IPS-NIHi7 (cell line): ENCODE data around the gene KCNH1.

Experiments used
- DNase-seq: peaks from one replicate; pipeline ENCODE4 v3.0.0; 2012; ENCODE audit warnings: mixed read lengths; ENCODE audit errors: extremely low spot score

KCNH1 gene

GRCh38 chr1:210723646-210724045 is 410.3 kb downstream of the KCNH1 start:
- no peak for DNase-seq

DNA sequence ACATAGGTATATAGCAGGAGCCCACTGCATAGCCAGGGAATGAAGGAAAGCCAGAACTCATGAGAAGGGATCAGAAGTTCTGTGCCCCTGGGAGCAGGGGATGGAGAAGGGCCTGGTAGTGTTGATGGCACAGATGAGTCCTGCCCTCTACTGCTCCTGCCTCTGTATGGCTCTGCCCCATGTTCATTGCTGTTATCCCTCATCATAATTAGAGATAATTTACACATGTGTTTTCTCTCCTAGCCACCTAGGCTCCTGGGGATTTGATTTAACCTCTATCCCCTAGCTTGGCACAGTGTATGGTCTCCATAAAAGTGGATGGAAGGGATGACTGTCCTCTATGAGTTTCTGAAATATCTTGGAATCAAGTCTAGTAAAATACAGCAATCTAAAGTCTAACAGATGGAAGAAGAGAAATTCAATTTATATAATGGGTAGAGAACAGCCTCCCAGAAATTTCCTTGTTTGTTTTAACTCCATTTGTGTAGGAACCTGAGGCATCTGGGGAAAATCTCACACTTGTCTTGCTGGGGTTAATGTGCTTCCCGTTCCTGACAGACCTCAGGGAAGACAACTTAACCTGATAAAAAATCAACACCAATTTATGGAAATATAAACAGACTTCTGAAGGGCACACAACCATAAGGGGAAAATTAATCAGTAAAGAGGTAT is 411.4 kb downstream of the KCNH1 start:
- no peak for DNase-seq

DNA sequence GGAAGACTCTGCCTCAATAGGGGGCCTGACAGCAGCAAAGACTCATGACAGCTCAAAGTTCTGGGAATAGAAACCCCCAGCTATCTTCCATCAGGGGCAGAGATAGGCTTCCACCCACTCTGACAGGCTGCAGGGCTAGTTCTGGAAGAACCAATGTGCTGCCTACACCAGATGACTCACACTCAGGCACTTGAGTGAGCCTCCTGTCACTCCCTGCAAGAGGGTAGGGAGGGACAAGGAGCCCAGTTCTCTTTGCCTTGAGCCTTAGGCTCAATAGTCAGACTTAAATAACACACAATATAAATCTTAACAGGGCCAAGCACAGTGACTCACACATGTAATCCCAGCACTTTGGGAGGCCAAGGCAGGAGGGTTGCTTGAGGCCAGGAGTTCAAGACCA is 418.9 kb downstream of the KCNH1 start:
- no peak for DNase-seq

DNA sequence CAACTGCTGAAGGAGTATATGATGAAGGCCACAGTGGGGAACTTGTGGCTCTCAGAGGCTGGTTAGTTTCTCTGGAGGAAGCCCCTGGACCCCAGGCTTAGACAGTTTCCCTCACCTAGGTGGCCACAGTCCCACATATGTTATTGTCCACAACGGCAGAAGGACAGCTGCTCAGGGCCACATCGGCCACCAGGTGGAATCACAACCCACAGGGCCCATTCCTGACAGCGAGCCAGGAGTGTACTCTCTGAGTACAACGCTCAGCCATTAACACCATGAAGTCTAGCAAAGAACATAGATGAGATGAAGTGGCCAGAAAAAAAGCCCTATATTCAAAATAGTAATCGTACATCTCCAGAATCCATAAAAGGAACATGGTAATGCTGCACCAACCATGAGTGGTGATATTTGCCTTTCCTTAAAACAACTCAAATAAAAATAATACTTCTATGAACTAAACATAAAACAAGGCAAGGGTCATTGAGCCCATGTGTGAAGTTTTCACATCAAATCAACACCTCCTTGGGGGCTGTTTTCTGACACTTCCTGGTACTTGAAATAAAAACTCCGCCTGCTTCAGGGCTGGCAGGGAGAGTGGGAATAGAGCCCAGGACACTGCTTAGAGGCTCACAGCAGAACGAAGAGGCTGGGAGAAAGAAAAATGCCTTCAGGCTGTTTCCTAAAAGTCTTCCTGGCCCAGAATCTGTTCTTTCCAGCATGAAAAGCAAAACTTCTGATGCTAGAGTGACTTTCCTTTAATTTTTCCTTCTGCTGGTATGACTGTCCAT is 421.9 kb downstream of the KCNH1 start:
- no peak for DNase-seq

- DNase-seq = no peak
Observed at GRCh38 chr1:210709701-210710100, 424.2 kb downstream of the KCNH1 start.

- no peak for DNase-seq
Observed at GRCh38 chr1:210707300-210708240, 426.4 kb downstream of the KCNH1 start.

DNA sequence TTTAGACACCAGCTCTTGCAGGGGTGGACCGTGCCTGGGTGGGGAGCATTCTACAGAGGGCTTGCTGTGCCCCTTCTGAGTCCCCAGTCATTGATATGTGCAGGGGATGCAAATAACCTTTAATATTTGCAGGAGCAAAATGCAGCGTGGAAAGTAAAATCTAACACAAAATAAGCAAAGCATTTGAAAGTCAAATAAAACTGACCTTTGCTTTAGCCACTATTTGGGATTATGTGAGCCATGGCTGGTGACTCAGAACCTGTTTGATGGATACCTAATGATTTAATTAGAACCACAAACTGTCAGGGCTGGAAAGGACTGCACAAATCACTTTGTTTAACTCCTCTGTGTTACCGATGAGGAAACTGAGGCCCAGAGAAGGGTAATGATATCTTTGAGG is 427.7 kb downstream of the KCNH1 start:
- DNase-seq = no peak

- no peak for DNase-seq
Observed at GRCh38 chr1:210705086-210705485, 428.9 kb downstream of the KCNH1 start.

DNA sequence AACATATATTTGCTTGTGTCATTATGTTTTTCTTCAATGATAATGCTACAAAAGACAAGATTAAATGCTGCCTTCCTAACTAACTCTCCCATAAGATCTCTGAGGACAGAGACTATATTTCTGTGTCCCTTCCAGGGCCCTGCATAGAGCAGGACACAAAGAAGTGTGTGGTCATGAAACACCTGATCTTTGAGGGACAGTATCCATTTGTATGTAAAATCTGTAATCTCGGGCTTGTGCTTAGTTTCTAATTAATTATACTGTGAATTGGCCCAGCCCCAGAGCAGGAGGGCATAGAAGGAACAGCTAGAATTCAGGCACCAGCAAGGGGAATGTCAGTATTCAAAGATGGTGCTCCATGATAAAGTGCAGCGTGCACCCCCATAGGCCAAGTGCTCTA is 430.4 kb downstream of the KCNH1 start:
- DNase-seq = no peak

DNA sequence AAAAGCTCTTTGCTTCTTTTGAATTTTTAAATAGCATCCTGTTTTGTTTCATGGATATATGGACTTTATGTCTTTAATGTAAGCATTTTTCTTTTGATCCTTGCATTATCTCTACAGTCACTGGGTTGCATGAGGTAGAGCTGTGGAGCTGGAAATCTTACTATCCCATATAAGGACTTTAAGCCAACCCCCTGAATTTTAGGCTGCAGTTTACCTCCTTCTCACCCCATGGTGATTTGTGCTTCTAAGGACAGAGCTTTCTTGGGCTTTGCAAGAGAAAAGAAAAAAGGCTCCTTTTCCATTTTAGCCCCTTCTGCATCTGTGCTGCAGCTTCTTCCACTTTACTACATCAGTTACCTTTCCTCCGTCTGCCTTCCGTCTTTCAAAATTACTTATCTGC is 431.4 kb downstream of the KCNH1 start:
- no peak for DNase-seq

DNA sequence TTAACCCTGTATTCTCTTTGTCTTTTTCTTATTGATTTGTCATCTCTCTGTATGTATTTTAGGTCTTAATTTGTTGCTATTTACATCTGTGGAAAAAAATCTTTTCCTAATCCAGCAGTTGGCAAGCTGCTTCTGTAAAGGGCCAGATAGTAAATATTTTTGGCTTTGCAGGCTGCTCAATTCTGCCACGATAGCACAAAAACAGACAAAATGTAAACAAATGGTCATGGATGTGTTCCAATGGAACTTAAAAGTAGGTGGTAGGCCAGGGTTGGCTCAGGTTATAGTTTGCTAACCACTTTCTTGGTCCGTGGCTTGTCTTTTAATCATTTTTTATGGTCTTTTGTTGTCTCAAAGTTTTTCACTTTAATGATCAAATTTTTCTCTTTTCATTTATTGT is 433.4 kb downstream of the KCNH1 start:
- no peak for DNase-seq

DNA sequence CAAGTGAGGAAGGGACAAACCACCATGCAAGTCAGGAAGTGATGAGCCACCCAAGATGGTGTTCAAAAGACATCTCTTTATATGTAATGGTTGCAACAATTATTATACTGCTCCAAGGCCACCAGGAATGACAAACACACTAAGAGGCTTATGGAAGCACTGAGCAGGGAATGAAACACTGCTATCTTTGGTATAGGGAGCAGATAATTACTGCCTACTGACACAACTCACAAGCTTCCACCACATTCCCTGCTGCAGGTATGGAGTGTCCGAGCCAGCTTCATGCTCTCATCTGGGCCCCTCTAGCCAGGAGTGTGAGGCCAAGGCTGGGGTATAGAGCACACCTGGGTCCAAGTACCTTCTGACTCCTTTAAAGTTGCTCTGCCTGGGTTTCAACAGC is 433.9 kb downstream of the KCNH1 start:
- DNase-seq = no peak

- DNase-seq = no peak
Observed at GRCh38 chr1:210698661-210699060, 435.3 kb downstream of the KCNH1 start.

- peak; percentile 41 for DNase-seq
Observed at GRCh38 chr1:210697185-210697584, 436.8 kb downstream of the KCNH1 start.

DNA sequence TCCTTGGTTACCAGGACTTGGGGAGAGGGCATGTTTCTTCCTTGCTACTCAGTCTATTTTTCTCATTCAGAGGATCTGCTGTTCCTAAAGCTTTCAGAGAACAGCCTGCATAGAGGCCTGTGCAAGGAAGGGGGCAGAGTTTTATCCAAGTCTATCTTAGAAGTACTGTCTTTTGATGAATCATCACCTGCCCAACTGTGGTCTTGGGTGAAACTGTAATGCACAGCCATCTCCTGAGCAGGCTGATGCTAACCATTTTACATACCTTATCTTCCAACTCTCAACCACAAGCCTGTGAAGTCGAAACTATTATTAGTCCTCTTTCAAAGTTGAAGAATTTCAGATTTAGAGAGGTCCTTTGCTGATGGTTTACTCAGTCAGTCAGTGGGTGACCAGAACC is 437.2 kb downstream of the KCNH1 start:
- no peak for DNase-seq

DNA sequence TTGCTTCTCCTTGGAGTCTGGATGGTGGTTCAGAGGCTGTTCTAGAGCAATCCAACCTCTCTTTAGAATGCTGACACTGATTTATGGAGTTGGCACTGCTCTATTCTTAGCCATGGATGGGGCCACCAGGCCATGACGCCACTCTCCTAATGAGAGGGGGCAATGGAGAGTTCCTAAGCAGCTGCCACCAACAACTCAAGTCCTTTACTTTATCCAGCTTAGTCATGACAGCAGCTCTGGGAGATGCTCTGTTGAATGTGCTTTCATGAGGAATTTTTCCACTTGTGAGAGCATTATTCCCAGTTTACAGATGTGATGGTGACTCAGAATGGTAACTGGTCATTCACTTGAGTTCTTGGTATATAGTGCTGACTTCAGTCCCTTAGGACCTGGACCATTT is 438.9 kb downstream of the KCNH1 start:
- no peak for DNase-seq

DNA sequence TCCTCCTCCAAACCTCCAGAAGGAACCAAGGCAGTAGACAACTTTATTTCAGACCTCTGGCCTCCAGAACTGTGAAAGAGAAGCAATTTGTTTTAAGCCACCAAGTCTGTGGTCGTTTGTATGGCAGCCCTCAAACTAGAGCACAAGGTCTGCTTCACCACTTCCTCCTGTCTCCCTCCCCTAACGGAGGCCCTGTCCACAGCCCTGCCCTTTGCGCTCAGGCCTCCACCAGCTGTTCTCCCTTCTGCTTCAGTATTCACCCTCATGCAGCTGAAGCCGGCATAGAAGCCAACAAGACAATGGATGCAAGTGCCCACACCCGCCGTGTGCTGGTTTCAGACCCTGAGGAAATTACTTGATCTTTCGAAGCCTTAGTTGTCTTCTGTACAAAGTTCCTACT is 441.2 kb downstream of the KCNH1 start:
- DNase-seq = no peak

- DNase-seq = no peak
Observed at GRCh38 chr1:210691039-210691610, 442.8 kb downstream of the KCNH1 start.

GRCh38 chr1:210690236-210690635 is 443.7 kb downstream of the KCNH1 start:
- DNase-seq = no peak

DNA sequence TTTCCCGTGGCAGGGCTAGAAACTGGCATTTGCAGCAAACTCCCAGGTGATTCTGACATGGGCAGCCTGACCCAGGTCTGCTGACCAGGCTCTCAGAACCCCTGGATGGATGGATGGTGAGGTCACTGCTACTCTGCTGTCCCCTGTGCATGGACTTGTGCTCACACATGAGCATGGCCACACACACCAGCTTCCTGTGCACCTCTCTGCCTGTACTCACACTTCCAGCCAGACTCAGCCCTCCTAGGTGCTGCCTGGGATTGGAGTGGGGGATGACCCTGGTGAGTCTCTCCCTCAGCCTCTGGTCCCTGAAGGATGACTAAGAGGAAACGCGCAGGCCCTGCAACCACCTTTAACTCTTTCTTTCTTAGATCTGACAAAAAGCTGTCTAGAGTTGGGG is 444.1 kb downstream of the KCNH1 start:
- DNase-seq = no peak

DNA sequence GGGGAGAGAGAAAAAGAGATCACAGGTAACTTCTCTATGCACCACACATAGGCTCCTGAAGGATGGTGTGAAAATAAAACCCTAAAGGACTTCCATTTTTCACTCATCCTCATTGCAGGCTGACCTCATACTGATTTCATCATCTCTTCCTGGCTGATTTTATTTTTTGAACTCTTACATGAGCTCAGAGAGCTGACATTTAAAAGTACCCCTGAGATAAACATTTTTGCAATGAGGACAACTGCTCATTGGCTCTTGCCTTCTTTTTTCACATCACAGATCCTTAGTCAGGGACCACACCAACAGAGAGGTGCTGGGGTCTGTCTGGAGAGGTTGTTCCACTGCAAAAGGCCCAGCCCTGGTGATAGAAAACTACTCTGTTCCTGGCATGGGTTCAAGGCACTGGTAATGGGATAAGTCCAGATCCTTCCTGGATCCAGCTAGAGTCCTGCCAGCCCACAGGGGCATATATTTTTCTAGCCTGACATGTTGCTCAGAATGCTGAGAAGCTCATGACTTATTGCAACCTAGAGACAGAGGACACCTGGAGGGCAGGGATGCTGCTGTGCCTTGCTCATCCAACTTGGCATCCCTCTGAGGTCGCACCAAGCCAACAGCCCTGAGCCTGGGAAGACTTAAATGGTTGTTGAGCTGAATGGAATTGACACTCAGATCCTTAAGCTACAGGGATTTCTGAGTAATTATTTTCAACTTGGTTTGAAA is 445.3 kb downstream of the KCNH1 start:
- DNase-seq = no peak
